HT1080 (cell line): ENCODE measurements around the gene SPTSSA. TPM values are rescaled to one million over a fixed set of nuclear protein-coding genes. Genes with fewer than 3 reads are reported as not detected.
"Not testable (repeated sequence)": the region's sequence is repeated elsewhere in the genome, so short reads cannot be mapped to it uniquely, and the experiment has no call there.

Experiments
- DNase-seq: peaks from one replicate; pipeline ENCODE4 v3.0.0-alpha.2; 2015; ENCODE audit warnings: low read depth
- total RNA-seq: library from RNA; depleted of rRNA; stranded (reverse); fragments of >200 nt; shearing (Covaris generic); gene quantifications from 2 replicates; pipeline ENCODE4 v1.2.3, GENCODE V29; 2014; rRNA removed

The SPTSSA gene
- total RNA-seq, 1 experiment from 2014 or later, result 20.4 TPM

DNA sequence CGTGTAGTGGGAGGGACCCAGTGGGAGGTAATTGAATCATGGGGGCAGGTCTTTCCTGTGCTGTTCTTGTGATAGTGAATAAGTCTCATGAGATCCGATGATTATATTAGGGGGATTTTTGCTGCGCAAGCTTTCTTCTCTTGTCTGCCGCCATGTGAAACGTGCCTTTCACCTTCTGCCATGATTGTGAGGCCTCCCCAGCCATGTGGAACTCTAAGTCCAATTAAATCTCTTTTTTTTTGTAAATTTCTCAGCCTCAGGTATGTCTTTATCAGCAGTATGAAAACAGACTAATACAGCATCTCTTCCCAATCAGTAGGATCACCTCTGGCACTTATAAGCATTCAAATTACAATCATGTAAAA is 34.0 kb downstream of the SPTSSA start:
- not testable (repeated sequence) for DNase-seq

- no peak for DNase-seq
Measured at GRCh38 chr14:34426313-34427295, 35.4 kb downstream of the SPTSSA start.

GRCh38 chr14:34425095-34425851 is 36.8 kb downstream of the SPTSSA start:
- DNase-seq, result peak; percentile 3

DNA sequence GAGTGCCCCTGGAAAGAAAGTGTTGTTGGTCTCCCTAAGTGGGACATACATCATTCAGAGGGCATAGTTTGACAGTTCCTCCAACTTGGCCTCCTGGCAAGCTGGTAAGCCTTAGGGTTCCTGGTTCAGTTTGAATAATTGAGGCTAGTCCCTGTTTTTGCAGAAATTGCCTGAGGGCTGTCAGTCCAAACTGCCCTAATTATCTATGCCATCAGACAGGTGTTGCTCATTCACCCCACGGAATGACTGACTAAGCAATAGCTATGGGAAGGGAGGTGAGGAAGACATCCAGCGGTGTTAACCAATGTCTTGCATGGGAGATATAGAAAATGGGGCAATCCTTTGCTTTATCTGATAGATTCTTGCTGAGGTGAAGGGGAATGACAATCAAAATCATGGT is 37.6 kb downstream of the SPTSSA start:
- DNase-seq, result no peak

DNA sequence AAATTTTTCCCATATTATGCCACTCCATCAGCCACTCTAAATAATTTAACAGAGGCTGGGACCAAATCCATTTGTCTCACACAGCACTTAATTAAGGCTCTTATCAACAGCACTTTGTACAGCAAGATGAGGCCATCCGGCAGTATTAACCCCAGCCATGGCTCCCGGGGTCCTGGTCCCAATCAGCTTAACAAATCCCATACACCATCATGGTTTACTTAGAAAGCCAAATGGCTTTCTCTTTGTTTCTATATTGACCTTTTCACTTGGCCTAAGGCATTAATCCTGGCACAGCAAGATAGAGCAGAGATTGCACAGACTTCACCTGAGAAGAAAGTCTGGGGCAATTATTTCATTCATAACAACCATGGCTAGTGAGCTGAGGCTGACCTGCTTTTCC is 38.6 kb downstream of the SPTSSA start:
- no peak for DNase-seq

GRCh38 chr14:34420547-34421150 is 41.4 kb downstream of the SPTSSA start:
- no peak for DNase-seq

DNA sequence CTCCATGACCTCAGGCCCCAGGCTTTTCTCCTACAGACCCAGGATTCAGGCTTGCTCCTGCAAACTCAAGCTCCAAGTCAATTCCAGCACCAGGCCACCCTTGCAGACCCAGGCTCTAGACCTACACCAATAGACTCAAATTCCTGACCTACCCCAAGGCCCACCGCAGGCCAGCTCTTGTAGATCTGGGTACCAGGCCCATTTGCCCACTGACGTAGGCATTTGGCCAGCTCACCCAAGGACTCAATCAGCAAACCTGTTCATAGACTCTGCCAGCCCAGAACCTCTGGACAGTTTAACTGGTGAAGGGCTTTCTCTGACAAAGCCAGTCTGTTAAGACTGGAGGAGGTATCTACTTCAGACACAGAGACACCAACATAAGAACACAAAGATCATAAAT is 52.3 kb downstream of the SPTSSA start:
- no peak for DNase-seq

DNA sequence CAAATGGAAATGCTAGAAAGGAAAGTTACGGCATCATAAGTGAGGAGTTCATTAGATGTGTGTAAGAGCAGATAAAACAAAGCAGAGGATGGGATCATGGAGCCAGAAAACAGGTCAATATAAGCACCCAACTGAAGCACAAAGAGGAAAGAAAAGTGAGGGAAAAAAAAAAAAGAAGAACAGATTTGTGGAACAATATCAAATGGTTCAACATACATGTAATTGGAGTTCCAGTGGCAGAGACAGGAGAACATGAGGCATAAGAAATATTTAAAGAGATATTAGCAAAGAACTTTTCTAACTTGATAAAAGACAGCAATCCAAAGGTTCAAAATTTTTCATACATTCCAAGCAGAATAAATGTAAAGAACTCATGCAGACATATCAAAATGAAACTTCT is 54.1 kb downstream of the SPTSSA start:
- no peak for DNase-seq

DNA sequence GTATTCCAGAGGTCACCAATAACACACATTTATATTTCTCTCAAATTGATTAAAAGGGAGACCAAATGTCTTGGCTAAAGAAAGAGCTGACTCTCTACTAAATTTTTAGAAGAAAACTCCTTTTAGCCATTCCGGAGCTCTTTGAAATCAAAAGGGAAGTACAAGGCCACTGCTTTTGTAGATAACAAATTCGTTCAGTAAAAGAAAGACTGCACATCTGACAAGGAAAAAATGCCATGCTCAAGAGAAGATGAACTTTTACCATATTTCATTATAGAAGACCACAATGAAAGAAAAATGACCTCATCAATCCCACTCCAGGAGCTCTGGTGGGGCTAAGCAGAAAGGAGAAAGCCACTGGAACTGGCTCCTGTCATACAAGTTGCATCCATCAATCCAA is 57.6 kb downstream of the SPTSSA start:
- DNase-seq, result no peak

- no peak for DNase-seq
Measured at GRCh38 chr14:34403646-34404045, 58.4 kb downstream of the SPTSSA start.

GRCh38 chr14:34398024-34398423 is 64.0 kb downstream of the SPTSSA start:
- DNase-seq, result no peak

- DNase-seq, result no peak
Measured at GRCh38 chr14:34387974-34388516, 74.0 kb downstream of the SPTSSA start.

DNA sequence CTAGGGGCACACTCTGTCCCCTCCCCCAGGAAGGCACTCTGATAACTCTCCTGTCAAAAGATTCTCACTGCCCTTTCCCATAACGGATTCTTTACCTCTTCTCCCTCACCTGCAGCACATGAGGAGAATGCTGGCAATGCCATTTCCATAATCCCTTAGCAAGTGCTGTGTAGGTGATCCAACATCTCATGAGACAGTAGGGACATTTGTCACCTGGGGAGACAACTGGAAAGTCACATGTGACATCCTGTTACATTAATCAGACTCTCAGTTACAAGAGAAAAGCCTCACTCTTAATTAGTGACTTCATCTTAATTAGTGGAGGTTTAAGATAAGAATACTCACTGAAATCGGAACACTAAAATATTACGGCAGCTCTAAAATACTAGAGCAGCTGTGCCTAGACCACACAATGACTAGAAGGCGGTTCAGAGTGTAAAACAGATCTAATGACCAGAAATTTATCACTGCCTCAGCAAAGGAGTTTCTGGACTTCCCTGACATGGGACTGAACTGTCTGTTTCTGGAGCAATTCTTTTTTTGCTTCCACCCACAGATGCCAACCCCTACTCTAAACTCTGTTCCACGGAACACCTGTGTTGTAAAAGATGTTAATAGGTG is 75.1 kb downstream of the SPTSSA start:
- DNase-seq, result no peak

GRCh38 chr14:34385881-34386280 is 76.2 kb downstream of the SPTSSA start:
- DNase-seq, result not testable (repeated sequence)

- no peak for DNase-seq
Measured at GRCh38 chr14:34383839-34384238, 78.2 kb downstream of the SPTSSA start.

Other genes starting within 250 kb of the SPTSSA start
- 38.1 and 40.6 TPM in 2 replicates for gene EAPP, start 77.5 kb upstream of the SPTSSA start, total RNA-seq
- 70.3 and 80.4 TPM in 2 replicates for gene SNX6, start 167.9 kb upstream of the SPTSSA start, total RNA-seq